HEK293 (cell line): ENCODE measurements around the gene DLG2.

ENCODE experiments used
- CTCF ChIA-PET: fragments of 350-600 bp; formaldehyde crosslinking; extraction: SDS; loops from one replicate; lab custom pipeline; 2021; ENCODE audit warnings: antibody characterized with exemption; lab: Yijun Ruan, JAX
- POLR2A ChIA-PET: fragments of 300-600 bp; formaldehyde crosslinking; extraction: SDS; loops from one replicate; lab custom pipeline; 2020; ENCODE audit warnings: antibody characterized with exemption, inconsistent platforms; lab: Yijun Ruan, JAX
- H3K27ac ChIP-seq: fragments of 200-500 bp; sonication (Bioruptor generic); 2 replicates; pipeline ENCODE4 v1.5.1; 2014; ENCODE audit warnings: low read depth, low read length, control low read depth, inconsistent platforms; ENCODE audit errors: extremely low read depth
- H3K36me3 ChIP-seq, 2 experiments: fragments of 200-500 bp in 1 of 2; sonication (Bioruptor generic) in 1 of 2; 1 replicate in 1 of 2; 2 replicates in 1 of 2; pipeline ENCODE4 v1.5.1; 2014 to 2017; ENCODE audit warnings: inconsistent platforms in 2 of 2, low read length in 2 of 2; ENCODE audit not compliant: control insufficient read depth in 2 of 2, insufficient read depth in 1 of 2
- H3K4me1 ChIP-seq: fragments of 200-500 bp; sonication (Bioruptor generic); 2 replicates; pipeline ENCODE4 v1.5.1; 2014; ENCODE audit warnings: mild to moderate bottlenecking, low read length, inconsistent platforms; ENCODE audit not compliant: control insufficient read depth, insufficient read depth
- H3K4me3 ChIP-seq: 2 replicates; pipeline ENCODE4 v1.5.1; 2011; ENCODE audit warnings: low read depth, mild to moderate bottlenecking, control low read depth, low read length, moderate library complexity
- H3K9me3 ChIP-seq: fragments of 200-500 bp; sonication (Bioruptor generic); 2 replicates; pipeline ENCODE4 v1.5.1; 2014; ENCODE audit warnings: low read depth, low read length, inconsistent platforms; ENCODE audit not compliant: control insufficient read depth, insufficient read depth
- ATF2 ChIP-seq: fragments of 450-650 bp; formaldehyde crosslinking; IDR thresholded peaks from 2 replicates; pipeline ENCODE4 v1.5.1; 2016; ENCODE audit warnings: missing biosample characterization, missing genetic modification characterization, low read depth
- GFI1B ChIP-seq: fragments of 450-650 bp; formaldehyde crosslinking; IDR thresholded peaks from 2 replicates; pipeline ENCODE4 v1.5.1; 2016; ENCODE audit warnings: missing biosample characterization, missing genetic modification characterization
- HOXA7 ChIP-seq: sonication (generic); formaldehyde crosslinking; IDR thresholded peaks from 2 replicates; pipeline ENCODE4 v1.8.1; 2022; ENCODE audit warnings: missing genetic modification reagents, borderline replicate concordance
- KLF17 ChIP-seq: fragments of 450-650 bp; formaldehyde crosslinking; IDR thresholded peaks from 2 replicates; pipeline ENCODE4 v1.5.1; 2016; ENCODE audit warnings: missing biosample characterization, missing genetic modification characterization
- OSR2 ChIP-seq: fragments of 450-650 bp; formaldehyde crosslinking; IDR thresholded peaks from 2 replicates; pipeline ENCODE4 v1.5.1; 2016; ENCODE audit warnings: missing biosample characterization, missing genetic modification characterization
- PBX3 ChIP-seq: sonication (generic); formaldehyde crosslinking; IDR thresholded peaks from 2 replicates; pipeline ENCODE4 v1.8.1; 2022; ENCODE audit warnings: mild to moderate bottlenecking, moderate library complexity, missing genetic modification reagents
- TSHZ1 ChIP-seq: fragments of 450-650 bp; formaldehyde crosslinking; IDR thresholded peaks from 2 replicates; pipeline ENCODE4 v1.5.1; 2016; ENCODE audit warnings: missing biosample characterization, missing genetic modification characterization, borderline replicate concordance
- ZFP3 ChIP-seq: fragments of 450-650 bp; formaldehyde crosslinking; IDR thresholded peaks from 2 replicates; pipeline ENCODE4 v1.5.1; 2016; ENCODE audit warnings: low read depth, missing biosample characterization, missing genetic modification characterization
- ZNF10 ChIP-seq: fragments of 450-650 bp; formaldehyde crosslinking; IDR thresholded peaks from 2 replicates; pipeline ENCODE4 v1.5.1; 2017; ENCODE audit warnings: missing biosample characterization, missing genetic modification characterization
- ZNF112 ChIP-seq: fragments of 450-650 bp; formaldehyde crosslinking; IDR thresholded peaks from 2 replicates; pipeline ENCODE4 v1.5.0; 2017; ENCODE audit warnings: missing biosample characterization, missing genetic modification characterization
- ZNF121 ChIP-seq: fragments of 450-650 bp; formaldehyde crosslinking; IDR thresholded peaks from 2 replicates; pipeline ENCODE4 v1.5.1; 2016; ENCODE audit warnings: missing biosample characterization, missing genetic modification characterization
- ZNF202 ChIP-seq: fragments of 450-650 bp; formaldehyde crosslinking; IDR thresholded peaks from 2 replicates; pipeline ENCODE4 v1.5.1; 2016; ENCODE audit warnings: missing biosample characterization, missing genetic modification characterization, borderline replicate concordance
- ZNF24 ChIP-seq: fragments of 450-650 bp; formaldehyde crosslinking; IDR thresholded peaks from 2 replicates; pipeline ENCODE4 v1.5.1; 2016; ENCODE audit warnings: missing biosample characterization, missing genetic modification characterization
- ZNF324 ChIP-seq: fragments of 450-650 bp; formaldehyde crosslinking; IDR thresholded peaks from 2 replicates; pipeline ENCODE4 v1.5.1; 2016; ENCODE audit warnings: missing biosample characterization, missing genetic modification characterization
- ZNF518A ChIP-seq: fragments of 450-650 bp; formaldehyde crosslinking; conservative IDR thresholded peaks from 2 replicates; pipeline ENCODE4 v1.5.1; 2016; ENCODE audit warnings: low read depth, missing biosample characterization, missing genetic modification characterization
- ZNF561 ChIP-seq: fragments of 450-650 bp; IDR thresholded peaks from 2 replicates; pipeline ENCODE4 v1.5.1; 2018; ENCODE audit warnings: missing biosample characterization, missing genetic modification characterization, borderline replicate concordance
- ZNF624 ChIP-seq: fragments of 450-650 bp; formaldehyde crosslinking; IDR thresholded peaks from 2 replicates; pipeline ENCODE4 v1.5.1; 2017; ENCODE audit warnings: missing biosample characterization, missing genetic modification characterization
- ZNF677 ChIP-seq: fragments of 450-650 bp; IDR thresholded peaks from 2 replicates; pipeline ENCODE4 v1.5.0; 2018; ENCODE audit warnings: missing biosample characterization, mild to moderate bottlenecking, missing genetic modification characterization, moderate library complexity
- ZNF701 ChIP-seq: fragments of 450-650 bp; formaldehyde crosslinking; IDR thresholded peaks from 2 replicates; pipeline ENCODE4 v1.5.1; 2016; ENCODE audit warnings: missing biosample characterization, missing genetic modification characterization
- ZNF768 ChIP-seq: fragments of 450-650 bp; formaldehyde crosslinking; IDR thresholded peaks from 2 replicates; pipeline ENCODE4 v1.5.1; 2018; ENCODE audit warnings: missing biosample characterization, mild to moderate bottlenecking, missing genetic modification characterization
- ZNF830 ChIP-seq: fragments of 450-650 bp; IDR thresholded peaks from 2 replicates; pipeline ENCODE4 v1.5.0; 2018; ENCODE audit warnings: missing biosample characterization, missing genetic modification characterization, low read depth, mild to moderate bottlenecking, moderate library complexity

DLG2 gene

GRCh38 chr11:84685149-84685548 is 942.0 kb downstream of the DLG2 start (continued):
- no peak for TF ChIP-seq ZNF768 (tag by site-specific recombination)
- no peak for TF ChIP-seq ZNF624 (tag by site-specific recombination)

- H3K4me1 ChIP-seq: no peaks in the 10 kb centered on the region
- CTCF ChIA-PET: no interaction called here
- no peak for TF ChIP-seq OSR2 (tag by site-specific recombination)
- TF ChIP-seq ZNF112 (tag by site-specific recombination): no peak
- no peak overlapping the region for H3K4me3 ChIP-seq
- H3K27ac ChIP-seq: no peak overlapping the region
- H3K9me3 ChIP-seq: no peaks in the 10 kb centered on the region
- H3K36me3 ChIP-seq: no peaks in the 10 kb centered on the region
- POLR2A ChIA-PET: no interaction called here
Observed at GRCh38 chr11:84681456-84681855, 945.7 kb downstream of the DLG2 start.

- POLR2A ChIA-PET: no interaction called here
- no peak overlapping the region for H3K27ac ChIP-seq
- H3K9me3 ChIP-seq: no peaks in the 10 kb centered on the region
- H3K4me1 ChIP-seq: no peaks in the 10 kb centered on the region
- no peak overlapping the region for H3K4me3 ChIP-seq
- H3K36me3 ChIP-seq: no peaks in the 10 kb centered on the region
- CTCF ChIA-PET: no interaction called here
- TF ChIP-seq KLF17 (tag by site-specific recombination) (no peak), ZNF518A (tag by site-specific recombination) (no peak), ZNF24 (tag by site-specific recombination) (no peak), ZNF324 (tag by site-specific recombination) (no peak), PBX3 (no peak), ZNF701 (tag by site-specific recombination) (no peak), HOXA7 (CRISPR knock-in tag) (no peak), ZNF10 (tag by site-specific recombination) (no peak), ZNF677 (tag by site-specific recombination) (no peak), TSHZ1 (no peak), ZFP3 (tag by site-specific recombination) (no peak), ZNF202 (no peak), ZNF830 (no peak), ATF2 (tag by site-specific recombination) (no peak), ZNF121 (no peak), GFI1B (tag by site-specific recombination) (no peak), ZNF561 (tag by site-specific recombination) (no peak)
Observed at GRCh38 chr11:84675396-84676025, 951.6 kb downstream of the DLG2 start.
